Activated B cell treated with CpG ODN at 0.5 μM for 24 hours (primary cell): ENCODE measurements around the gene NR3C2. TPM values are rescaled to one million over a fixed set of nuclear protein-coding genes. Genes with fewer than 3 reads are reported as not detected.

Source experiments
- ATAC-seq: fragments of 200-7000 bp; cut with Tn5 transposase; one replicate; pipeline ENCODE4 v1.10.0; 2021; ENCODE audit warnings: low read depth, mild to moderate bottlenecking, moderate library complexity
- CTCF ChIA-PET: fragments of 350-600 bp; sonication (Branson Sonifier 250); formaldehyde crosslinking; loops from one replicate; lab custom pipeline; 2021; ENCODE audit warnings: antibody characterized with exemption; lab: Charles Lee
- POLR2A ChIA-PET: fragments of 350-600 bp; sonication (Branson Sonifier 250); formaldehyde crosslinking; loops from one replicate; lab custom pipeline; 2021; ENCODE audit warnings: antibody characterized with exemption; lab: Charles Lee
- DNase-seq: peaks from one replicate; pipeline ENCODE4 v3.0.0; 2022
- H3K27ac Mint-ChIP-seq: one replicate; pipeline ENCODE4 v1.8.0; 2020; ENCODE audit warnings: mixed read lengths
- H3K27me3 Mint-ChIP-seq: one replicate; pipeline ENCODE4 v1.8.0; 2021; ENCODE audit warnings: mixed read lengths
- H3K36me3 Mint-ChIP-seq: one replicate; pipeline ENCODE4 v1.8.0; 2021; ENCODE audit warnings: low read depth, mixed read lengths
- H3K4me1 Mint-ChIP-seq: one replicate; pipeline ENCODE4 v1.8.0; 2021; ENCODE audit warnings: mixed read lengths
- H3K4me3 Mint-ChIP-seq: one replicate; pipeline ENCODE4 v1.8.0; 2020; ENCODE audit warnings: mild to moderate bottlenecking, mixed read lengths
- H3K9me3 Mint-ChIP-seq: one replicate; pipeline ENCODE4 v1.8.0; 2020; ENCODE audit warnings: mixed read lengths
- intact Hi-C: fragments of 100-400 bp; cut with micrococcal nuclease; formaldehyde crosslinking; loops from one replicate; pipeline ENCODE4 v1.15.1; 2024
- total RNA-seq: library from RNA; stranded (reverse); gene quantifications from 2 replicates; pipeline ENCODE4 v1.2.3, GENCODE V29; 2022
- TF ChIP-seq, protein P1 (sequence below): fragments of 200-600 bp; IDR thresholded peaks from one replicate; pipeline ENCODE4 v1.8.0; 2022; ENCODE audit warnings: antibody characterized with exemption, mild to moderate bottlenecking

NR3C2 gene
- total RNA-seq, 1 donor from 2014 or later = 4.5 TPM

DNA sequence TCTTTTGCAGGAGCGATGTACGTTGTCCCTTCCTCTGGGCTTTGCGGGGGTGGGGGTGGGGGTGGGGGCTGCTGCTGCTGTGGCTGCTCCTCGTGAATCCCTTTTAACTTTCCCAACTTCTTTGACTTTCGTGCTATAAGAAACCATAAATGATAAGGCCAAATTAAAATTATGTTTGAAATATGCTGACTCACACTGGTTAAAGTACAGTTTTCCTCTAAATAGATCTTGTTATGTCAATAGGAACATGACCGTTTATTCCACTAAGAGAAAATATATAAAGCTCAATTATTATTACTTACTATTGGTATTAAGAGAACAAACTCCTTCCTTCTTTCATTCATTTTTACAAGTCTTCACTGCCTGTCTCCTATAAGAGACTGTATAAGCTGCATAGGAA, 287.4 kb downstream of the NR3C2 start:
- H3K4me3 Mint-ChIP-seq = no peak overlapping the region
- no peaks in the 10 kb centered on the region for H3K9me3 Mint-ChIP-seq
- intact Hi-C loops = no loop called here
- ATAC-seq (no peak), DNase-seq (no peak)
- H3K4me1 Mint-ChIP-seq = no peaks in the 10 kb centered on the region
- TF ChIP-seq, protein P1, sequence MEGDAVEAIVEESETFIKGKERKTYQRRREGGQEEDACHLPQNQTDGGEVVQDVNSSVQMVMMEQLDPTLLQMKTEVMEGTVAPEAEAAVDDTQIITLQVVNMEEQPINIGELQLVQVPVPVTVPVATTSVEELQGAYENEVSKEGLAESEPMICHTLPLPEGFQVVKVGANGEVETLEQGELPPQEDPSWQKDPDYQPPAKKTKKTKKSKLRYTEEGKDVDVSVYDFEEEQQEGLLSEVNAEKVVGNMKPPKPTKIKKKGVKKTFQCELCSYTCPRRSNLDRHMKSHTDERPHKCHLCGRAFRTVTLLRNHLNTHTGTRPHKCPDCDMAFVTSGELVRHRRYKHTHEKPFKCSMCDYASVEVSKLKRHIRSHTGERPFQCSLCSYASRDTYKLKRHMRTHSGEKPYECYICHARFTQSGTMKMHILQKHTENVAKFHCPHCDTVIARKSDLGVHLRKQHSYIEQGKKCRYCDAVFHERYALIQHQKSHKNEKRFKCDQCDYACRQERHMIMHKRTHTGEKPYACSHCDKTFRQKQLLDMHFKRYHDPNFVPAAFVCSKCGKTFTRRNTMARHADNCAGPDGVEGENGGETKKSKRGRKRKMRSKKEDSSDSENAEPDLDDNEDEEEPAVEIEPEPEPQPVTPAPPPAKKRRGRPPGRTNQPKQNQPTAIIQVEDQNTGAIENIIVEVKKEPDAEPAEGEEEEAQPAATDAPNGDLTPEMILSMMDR = no peak
- H3K27ac Mint-ChIP-seq = no peak overlapping the region
- no peaks in the 10 kb centered on the region for H3K27me3 Mint-ChIP-seq
- peaks cover 30% of the 10 kb centered on the region for H3K36me3 Mint-ChIP-seq
- CTCF ChIA-PET = interaction anchor here (0.6 kb wide), 1 partner anchor 14 kb away, joined by 3 read pairs; no protein-coding TSS in a partner anchor
- POLR2A ChIA-PET = no interaction called here

DNA sequence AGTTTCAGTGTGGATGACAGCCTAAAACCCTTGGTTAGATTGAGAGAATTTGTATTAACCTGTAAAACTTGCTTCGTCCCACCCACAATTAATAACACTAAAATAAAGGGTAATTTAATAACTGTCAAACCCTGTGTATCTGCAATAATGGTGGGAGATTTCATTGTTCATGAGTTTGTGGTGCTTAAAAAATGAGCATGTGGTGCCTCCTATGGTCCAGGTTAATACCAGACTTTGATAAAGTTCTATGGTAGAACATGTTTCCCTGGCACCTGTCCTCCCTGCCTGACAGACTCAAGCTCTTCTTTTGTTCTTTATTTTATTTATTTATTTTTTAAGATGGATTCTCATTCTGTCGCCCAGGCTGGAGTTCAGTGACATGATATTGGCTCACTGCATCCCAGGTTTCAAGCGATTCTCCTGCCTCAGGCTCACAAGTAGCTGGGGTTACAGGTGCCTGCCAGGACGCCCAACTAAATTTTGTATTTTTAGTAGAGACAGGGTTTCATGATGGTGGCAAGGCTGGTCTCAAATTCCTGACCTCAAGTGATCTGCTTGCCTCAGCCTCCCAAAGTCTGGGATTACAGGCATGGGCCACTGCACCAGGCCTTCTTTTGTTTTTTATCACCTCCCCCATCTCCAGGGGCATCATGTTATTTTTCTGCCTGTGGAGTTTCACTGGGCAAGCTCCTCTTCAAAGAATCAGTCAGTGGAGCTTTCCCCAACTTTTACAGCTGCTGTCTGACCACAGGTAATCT, 289.2 kb downstream of the NR3C2 start:
- TF ChIP-seq, protein P1 = no peak
- Mint-ChIP-seq H3K27ac (no peak overlapping the region), H3K9me3 (no peaks in the 10 kb centered on the region), H3K27me3 (no peaks in the 10 kb centered on the region), H3K36me3 (peaks cover 32% of the 10 kb centered on the region), H3K4me1 (no peaks in the 10 kb centered on the region), H3K4me3 (no peak overlapping the region)
- DNase-seq = no peak
- ATAC-seq = no peak
- ChIA-PET CTCF (no interaction called here), POLR2A (no interaction called here)
- intact Hi-C loops = no loop called here

DNA sequence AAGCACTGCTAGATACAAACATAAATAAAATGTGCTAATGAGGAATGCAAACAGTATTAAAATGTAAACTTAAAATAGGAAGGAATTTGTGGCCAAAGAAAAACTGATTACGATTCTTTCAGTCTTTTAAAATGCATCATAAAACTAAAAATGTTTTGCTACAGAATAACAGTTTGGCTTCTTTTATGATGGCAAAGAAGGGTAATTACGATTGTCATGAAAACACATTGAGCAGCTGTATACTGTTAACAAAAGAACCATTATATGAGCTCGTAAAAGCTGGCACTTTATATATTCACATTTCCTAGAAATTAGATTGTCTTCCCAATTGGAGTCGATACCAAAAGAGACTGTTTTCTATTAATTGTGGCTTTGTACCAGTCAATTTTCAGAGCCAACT, 290.4 kb downstream of the NR3C2 start:
- CTCF ChIA-PET = no interaction called here
- no peak overlapping the region for H3K4me3 Mint-ChIP-seq
- no peaks in the 10 kb centered on the region for H3K27me3 Mint-ChIP-seq
- H3K27ac Mint-ChIP-seq = no peak overlapping the region
- H3K36me3 Mint-ChIP-seq = peaks cover 32% of the 10 kb centered on the region
- intact Hi-C loops = no loop called here
- H3K9me3 Mint-ChIP-seq = no peaks in the 10 kb centered on the region
- POLR2A ChIA-PET = no interaction called here
- ATAC-seq (no peak), DNase-seq (no peak)
- TF ChIP-seq, protein P1 = no peak
- H3K4me1 Mint-ChIP-seq = no peaks in the 10 kb centered on the region

DNA sequence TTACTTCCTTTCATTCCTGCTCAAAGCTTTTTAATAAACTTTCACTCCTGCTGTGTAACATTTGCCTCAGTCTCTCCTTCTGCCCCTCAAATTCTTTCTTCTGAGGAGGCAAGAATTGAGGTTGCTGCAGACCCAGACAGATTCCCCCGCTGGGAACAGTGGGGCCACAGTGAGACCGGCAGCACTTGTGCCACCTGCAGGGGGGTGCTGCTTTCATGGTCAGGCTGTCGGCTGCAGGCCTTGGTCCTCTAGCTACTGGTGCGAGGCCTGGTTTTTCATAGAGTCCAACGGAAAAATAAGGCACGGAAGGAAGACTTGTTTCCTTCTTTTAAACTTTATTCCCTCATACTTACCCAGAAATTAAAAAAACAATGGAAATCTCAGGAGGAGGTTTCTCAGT, 296.7 kb downstream of the NR3C2 start:
- DNase-seq (no peak), ATAC-seq (no peak)
- Mint-ChIP-seq H3K36me3 (peaks cover 22% of the 10 kb centered on the region), H3K27ac (no peak overlapping the region), H3K4me3 (no peak overlapping the region), H3K9me3 (no peaks in the 10 kb centered on the region), H3K4me1 (no peaks in the 10 kb centered on the region), H3K27me3 (no peaks in the 10 kb centered on the region)
- TF ChIP-seq, protein P1 = no peak
- CTCF ChIA-PET = no interaction called here
- POLR2A ChIA-PET = no interaction called here
- intact Hi-C loops = no loop called here

DNA sequence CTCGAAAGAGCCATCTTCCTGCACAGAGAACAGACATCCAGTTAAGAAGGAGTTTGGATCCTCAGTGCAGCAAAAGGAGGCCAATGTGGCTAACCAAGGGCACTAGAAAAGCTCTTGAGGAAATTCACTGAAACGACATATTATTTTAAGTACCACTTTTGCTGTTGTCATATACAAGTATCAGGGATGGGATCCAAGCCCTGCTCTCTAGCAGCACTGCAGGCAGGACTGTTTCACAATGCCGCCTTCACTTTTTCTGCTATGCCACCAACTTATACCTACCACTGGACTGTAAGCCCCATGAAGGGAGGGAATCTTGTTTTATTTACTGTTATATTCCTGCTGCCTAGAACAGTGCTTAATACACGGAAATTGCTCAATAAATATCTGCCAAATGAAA, 299.0 kb downstream of the NR3C2 start:
- ChIA-PET CTCF (no interaction called here), POLR2A (no interaction called here)
- TF ChIP-seq, protein P1 = no peak
- H3K36me3 Mint-ChIP-seq = peaks cover 24% of the 10 kb centered on the region
- ATAC-seq = no peak
- no peaks in the 10 kb centered on the region for H3K4me1 Mint-ChIP-seq
- H3K9me3 Mint-ChIP-seq = no peaks in the 10 kb centered on the region
- no peak overlapping the region for H3K27ac Mint-ChIP-seq
- H3K27me3 Mint-ChIP-seq = no peaks in the 10 kb centered on the region
- no peak overlapping the region for H3K4me3 Mint-ChIP-seq
- intact Hi-C loops = no loop called here
- no peak for DNase-seq
